ENCODE data around the gene IL1R1.

- TF ChIP-seq EZH2 (IDR thresholded peaks at IDR 0.05; ENCODE audit: borderline replicate concordance, low read depth, low read length, severe bottlenecking) (no peak), CTCF (IDR thresholded peaks at IDR 0.05; ENCODE audit: borderline replicate concordance, extremely low read depth, low read length, poor library complexity, severe bottlenecking) (no peak)
Observed at GRCh38 chr2:102181919-102182635, 39.5 kb downstream of the IL1R1 start.

Data from DND-41 (cell line).